GDM1 (cell line): ENCODE results near the gene ULK4.
"Not testable (repeated sequence)": the region's sequence is repeated elsewhere in the genome, so short reads cannot be mapped to it uniquely, and the experiment has no call there.

ENCODE experiments used
- DNase-seq: peaks from one replicate; lab custom pipeline; 2025; lab: John Stamatoyannopoulos, UW

The ULK4 gene

DNA sequence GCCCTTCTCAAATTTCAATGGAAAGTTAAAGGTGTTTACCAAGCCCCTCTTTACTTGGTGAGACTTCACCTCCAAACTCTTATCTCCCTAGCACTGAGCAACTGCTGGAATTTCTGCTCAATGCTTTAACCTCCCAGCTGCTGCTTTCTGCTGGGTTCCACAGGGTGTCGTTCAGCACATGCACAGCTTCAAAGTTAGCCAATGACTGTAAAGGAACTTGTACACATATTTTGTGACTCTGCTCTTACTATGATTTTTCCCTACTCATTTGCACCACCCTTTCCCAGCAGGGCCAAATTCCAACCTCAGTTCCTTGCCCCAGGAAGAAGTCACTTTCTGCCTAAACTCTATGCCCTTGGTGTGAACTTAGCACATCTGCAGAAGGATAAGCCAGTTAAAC, 89.7 kb downstream of the ULK4 start:
- no peak for DNase-seq

DNA sequence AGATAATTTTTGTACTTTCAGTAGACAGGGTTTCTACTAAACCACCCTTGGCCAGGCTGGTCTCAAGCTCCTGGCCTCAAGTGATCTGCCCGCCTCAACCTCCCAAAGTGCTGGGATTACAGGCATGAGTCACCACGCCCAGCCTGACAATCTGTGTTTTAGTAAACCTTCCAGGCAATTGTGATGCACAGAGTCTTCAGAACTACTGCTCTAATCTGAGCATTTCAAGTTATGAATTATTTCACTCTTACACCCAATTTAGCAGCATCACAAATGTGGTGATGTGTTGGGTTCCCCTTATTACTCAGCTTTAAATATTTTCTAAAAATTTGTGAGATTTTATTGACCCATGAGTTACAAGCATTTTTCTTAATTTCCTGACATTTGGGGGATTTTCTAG, 94.4 kb downstream of the ULK4 start:
- no peak for DNase-seq

- no peak for DNase-seq
Measured at GRCh38 chr3:41866298-41866697, 95.6 kb downstream of the ULK4 start.

- DNase-seq = no peak
Measured at GRCh38 chr3:41863024-41863423, 98.9 kb downstream of the ULK4 start.

- not testable (repeated sequence) for DNase-seq
Measured at GRCh38 chr3:41860489-41860888, 101.4 kb downstream of the ULK4 start.

DNA sequence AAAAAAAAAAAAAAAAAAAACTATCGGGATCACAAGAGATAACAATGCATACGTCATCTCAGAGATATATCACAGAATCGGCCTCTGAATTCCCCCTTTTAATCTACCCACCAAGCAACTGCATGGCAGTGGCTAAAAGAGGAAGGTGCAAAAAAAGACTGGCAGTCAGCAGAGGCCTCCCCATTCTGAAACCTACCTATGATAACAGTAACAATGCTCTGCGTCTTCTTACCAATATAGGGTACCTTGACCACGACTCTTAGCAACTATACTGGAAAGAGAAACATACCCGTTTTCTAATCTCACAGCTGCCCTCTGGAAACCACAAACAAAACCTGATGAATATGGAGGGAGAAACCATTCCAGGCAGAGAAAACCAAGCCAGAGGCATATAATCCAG, 106.9 kb downstream of the ULK4 start:
- DNase-seq = no peak

GRCh38 chr3:41853540-41854196, 108.2 kb downstream of the ULK4 start:
- DNase-seq = no peak

- DNase-seq = no peak
Measured at GRCh38 chr3:41848753-41849574, 112.9 kb downstream of the ULK4 start.

DNA sequence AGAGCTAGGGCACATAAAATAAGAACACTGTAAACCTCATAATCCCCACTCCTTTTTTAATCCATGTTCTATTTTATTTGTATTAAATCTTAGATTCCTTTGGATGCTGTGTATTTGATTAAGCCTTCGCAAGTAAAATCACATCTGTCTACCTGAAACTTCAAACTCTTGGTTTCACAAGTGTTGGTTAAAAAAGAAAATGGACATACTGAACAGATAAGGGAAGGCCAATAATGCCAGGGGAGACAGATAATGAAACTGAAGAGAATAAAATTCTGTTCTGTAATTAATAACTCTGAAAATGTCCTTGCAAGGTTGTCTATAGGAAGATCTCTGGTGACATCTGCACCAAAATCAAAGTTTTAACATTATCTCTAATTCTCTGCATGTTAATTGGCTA, 114.2 kb downstream of the ULK4 start:
- no peak for DNase-seq

DNA sequence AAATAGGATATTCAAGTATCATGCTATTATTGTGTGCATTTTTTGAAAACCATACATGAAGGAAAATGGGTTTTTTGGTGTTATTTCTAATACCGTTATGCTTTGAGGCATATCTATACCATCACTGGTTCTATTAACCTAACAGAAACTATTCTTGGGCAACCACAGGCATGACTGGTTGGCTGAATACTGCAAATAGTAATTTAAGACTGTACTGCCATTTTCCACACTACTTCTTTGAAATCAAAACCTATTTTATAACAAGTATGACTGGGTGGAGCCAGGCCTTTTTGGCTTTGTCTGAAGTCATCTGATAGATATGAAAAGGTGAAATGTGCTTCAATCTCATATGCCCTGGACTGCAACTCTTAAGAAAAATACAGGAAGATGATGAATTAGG, 115.1 kb downstream of the ULK4 start:
- no peak for DNase-seq

- no peak for DNase-seq
Measured at GRCh38 chr3:41845826-41846225, 116.1 kb downstream of the ULK4 start.

DNA sequence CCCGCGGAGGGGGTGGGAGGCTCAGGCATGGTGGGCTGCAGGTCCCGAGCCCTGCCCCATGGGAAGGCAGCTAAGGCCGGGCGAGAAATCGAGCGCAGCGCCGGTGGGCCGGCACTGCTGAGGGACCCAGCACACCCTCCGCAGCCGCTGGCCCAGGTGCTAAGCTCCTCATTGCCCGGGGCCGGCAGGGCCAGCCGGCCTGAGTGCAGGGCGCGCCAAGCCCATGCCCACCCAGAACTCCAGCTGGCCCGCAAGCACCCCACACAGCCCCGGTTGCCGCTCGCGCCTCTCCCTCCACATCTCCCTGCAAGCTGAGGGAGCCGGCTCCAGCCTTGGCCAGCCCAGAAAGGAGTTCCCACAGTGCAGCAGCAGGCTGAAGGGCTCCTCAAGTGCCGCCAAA, 117.6 kb downstream of the ULK4 start:
- DNase-seq = not testable (repeated sequence)

DNA sequence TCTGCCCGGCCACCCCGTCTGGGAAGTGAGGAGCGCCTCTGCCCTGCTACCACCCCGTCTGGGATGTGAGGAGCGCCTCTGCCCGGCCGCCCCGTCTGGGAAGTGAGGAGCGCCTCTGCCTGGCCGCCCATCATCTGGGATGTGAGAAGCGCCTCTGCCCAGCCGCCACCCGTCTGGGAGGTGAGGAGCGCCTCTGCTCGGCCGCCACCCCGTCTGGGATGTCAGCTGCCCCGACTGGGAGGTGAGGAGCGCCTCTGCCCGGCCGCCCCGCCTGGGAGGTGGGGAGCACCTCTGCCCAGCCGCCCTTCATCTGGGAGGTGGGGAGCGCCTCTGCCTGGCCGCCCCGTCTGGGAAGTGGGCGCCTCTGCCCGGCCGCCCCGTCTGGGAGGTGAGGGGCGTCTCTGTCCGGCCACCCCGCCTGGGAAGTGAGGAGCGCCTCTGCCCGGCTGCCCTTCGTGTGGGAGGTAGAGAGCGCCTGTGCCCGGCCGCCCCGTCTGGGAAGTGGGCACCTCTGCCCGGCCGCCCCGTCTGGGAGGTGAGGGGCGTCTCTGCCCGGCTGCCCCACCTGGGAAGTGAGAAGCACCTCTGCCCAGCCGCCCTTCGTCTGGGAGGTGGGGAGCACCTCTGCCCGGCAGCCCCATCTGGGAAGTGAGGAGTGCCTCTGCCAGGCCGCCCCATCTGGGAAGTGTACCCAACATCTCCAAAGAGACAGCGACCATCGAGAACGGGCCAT, 120.8 kb downstream of the ULK4 start:
- not testable (repeated sequence) for DNase-seq

GRCh38 chr3:41836360-41837134, 125.4 kb downstream of the ULK4 start:
- no peak for DNase-seq

DNA sequence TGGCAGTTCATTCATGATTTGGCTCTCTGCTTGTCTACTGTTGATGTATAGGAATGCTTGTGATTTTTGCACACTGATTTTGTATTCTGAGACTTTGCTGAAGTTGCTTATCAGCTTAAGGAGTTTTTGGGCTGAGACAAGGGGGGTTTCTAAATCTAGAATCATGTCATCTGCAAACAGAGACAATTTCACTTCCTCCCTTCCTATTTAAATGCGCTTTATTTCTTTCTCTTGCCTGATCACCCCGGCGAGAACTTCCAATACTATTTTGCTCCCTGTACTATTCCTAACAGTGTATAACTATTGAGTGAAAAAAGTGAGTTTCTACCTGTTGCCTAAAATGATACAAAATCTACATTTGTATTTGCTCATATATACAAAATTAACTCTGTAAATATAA, 128.3 kb downstream of the ULK4 start:
- no peak for DNase-seq

GRCh38 chr3:41819236-41819635, 142.7 kb downstream of the ULK4 start:
- DNase-seq = no peak

- no peak for DNase-seq
Measured at GRCh38 chr3:41808618-41809017, 153.3 kb downstream of the ULK4 start.

- no peak for DNase-seq
Measured at GRCh38 chr3:41808152-41808551, 153.8 kb downstream of the ULK4 start.

DNA sequence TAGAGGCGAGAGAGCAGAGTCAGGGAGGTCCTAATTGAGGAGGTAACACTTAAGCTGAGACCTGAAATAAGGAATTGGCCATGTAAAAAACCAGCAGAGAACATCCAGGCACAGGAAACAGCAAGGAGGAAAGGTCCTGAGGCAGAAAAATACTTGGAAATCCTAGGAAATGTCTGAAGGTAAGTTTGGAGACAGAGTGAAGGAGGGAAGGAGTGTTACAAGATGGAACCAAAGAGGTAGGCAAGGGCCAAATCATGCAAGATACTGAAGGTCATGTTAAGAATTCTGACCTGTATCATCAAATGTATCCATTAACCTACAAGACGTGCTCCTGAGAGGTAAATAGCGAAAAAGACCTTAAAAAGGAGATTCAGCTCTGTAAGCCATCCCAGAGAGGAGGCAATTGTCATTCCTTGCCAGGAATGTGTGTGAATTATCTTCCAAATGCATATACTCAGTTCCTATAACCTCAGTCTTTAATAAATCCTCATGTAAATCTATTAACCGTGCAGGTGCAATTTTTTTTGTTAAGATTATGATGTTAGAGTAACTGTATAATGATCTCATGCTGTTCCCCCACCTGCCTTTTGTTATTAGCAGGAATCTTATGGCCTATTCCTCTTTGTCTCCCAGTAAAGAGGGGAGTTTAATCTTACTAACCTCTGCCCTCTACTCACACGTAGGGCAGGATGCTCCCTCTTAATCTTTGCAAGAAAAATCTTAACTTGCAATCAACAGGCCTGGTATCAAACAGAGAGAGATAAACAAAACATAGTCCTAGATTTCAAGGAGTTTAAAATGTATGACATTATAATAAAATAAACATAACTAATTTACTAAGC, 166.9 kb downstream of the ULK4 start:
- no peak for DNase-seq

DNA sequence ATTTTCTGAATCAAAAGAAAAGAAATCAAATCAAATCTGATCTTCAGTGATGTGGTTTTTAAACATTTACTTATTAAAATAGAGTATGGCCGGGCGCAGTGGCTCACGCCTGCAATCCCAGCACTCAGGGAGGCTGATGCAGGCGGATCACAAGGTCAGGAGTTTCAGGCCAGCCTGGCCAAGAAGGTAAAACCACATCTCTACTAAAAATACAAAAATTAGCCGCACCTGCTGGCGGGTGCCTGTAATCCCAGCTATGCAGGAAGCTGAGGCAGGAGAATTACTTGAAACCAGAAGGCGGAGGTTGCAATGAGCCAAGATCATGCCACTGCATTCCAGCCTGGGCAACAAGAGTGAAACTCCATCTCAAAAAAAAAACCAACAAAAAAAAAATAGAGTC, 169.1 kb downstream of the ULK4 start:
- no peak for DNase-seq

GRCh38 chr3:41769106-41769505, 192.8 kb downstream of the ULK4 start:
- DNase-seq = no peak
